NT2/D1 (cell line): Measurements from ENCODE around the gene CREB5.

Experiments used
- YY1 ChIP-seq: IDR thresholded peaks from 2 replicates; pipeline ENCODE4 v1.6.1; 2011; ENCODE audit not compliant: insufficient read length, insufficient read depth
- ZNF274 ChIP-seq: IDR thresholded peaks from 2 replicates; pipeline ENCODE4 v1.6.1; 2011; ENCODE audit warnings: mild to moderate bottlenecking, low read depth, low read length

- no peak for TF ChIP-seq YY1
- TF ChIP-seq ZNF274, result no peak
These were observed 11.7 kb downstream of the CREB5 start for GRCh38 chr7:28423918-28424514.
